Astrocyte (in vitro differentiated cells and primary cell): ENCODE measurements around the gene KIF26B.

ENCODE experiments used
- EZH2 ChIP-seq: IDR thresholded peaks from 2 replicates; pipeline ENCODE4 v1.6.1; 2012; ENCODE audit warnings: mild to moderate bottlenecking, low read length, inconsistent platforms; ENCODE audit not compliant: insufficient read depth
- TF ChIP-seq, protein P1 (sequence below): IDR thresholded peaks from 2 replicates; pipeline ENCODE4 v1.5.1; 2011; ENCODE audit warnings: low read depth, mild to moderate bottlenecking, inconsistent platforms, low read length, moderate library complexity; ENCODE audit not compliant: insufficient read depth

DNA sequence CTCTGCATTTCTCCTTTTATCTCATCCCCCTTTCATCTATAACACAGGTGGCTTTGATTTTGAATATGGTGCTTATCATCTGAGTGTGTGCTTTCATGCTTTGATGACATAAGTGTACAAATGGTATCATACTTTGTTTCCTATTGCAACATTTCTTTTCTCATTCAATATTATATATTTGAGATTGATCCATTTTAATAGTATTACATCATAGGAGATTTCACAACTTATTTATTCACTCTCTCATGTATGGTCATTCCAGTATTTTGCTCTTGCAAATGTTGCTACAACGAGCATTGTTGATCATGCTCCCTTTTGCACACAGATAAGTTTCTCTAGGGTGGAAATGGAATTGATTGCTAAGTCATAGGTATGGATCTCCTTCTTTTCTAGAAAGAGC, 302.8 kb downstream of the KIF26B start:
- TF ChIP-seq, protein P1, sequence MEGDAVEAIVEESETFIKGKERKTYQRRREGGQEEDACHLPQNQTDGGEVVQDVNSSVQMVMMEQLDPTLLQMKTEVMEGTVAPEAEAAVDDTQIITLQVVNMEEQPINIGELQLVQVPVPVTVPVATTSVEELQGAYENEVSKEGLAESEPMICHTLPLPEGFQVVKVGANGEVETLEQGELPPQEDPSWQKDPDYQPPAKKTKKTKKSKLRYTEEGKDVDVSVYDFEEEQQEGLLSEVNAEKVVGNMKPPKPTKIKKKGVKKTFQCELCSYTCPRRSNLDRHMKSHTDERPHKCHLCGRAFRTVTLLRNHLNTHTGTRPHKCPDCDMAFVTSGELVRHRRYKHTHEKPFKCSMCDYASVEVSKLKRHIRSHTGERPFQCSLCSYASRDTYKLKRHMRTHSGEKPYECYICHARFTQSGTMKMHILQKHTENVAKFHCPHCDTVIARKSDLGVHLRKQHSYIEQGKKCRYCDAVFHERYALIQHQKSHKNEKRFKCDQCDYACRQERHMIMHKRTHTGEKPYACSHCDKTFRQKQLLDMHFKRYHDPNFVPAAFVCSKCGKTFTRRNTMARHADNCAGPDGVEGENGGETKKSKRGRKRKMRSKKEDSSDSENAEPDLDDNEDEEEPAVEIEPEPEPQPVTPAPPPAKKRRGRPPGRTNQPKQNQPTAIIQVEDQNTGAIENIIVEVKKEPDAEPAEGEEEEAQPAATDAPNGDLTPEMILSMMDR = no peak
- TF ChIP-seq EZH2 = no peak
